Medulla oblongata (tissue), 1 donor: ENCODE results near the gene S100A4.
"Not testable (repeated sequence)": the region's sequence is repeated elsewhere in the genome, so short reads cannot be mapped to it uniquely, and the experiment has no call there.

Experiments used
- DNase-seq: peaks from one replicate; pipeline ENCODE4 v3.0.0-alpha.2; 2015; ENCODE audit errors: extremely low spot score

Gene S100A4

DNA sequence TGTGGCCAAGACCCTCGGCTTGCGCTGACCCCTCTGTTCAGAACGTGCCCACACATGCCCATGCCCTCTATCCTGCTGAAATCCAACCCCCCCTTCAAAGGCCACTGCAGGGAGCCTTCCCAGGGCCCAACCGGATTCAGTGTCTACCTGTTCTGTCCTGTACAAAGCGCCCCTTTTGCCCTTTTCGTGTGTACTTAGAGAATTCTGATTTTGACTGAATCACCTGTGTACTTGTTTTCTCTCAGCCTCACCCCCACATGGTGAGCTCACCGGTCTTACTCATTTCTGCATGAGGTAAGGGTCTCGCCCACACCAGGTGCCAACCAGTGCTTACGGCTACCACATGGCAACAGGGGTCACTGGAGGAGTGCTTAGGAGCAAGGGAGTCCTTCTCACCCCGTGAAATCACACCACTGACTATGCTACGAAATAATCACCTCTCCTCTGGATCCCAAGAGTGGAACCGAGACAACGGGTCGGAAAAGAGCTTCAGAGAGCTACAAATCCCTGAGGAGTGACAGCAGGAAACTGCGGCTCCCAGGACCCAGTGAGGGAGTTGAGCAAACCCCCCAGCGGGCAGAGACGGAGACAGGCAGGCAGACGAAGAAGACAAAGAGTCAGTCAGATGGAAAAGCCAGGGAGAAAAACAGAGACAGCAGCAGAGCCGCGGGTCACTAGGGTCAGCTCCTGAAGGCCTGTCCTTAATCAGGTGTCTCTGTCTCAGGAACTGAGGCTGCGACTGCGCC lies 22.2 kb upstream of the S100A4 start:
- no peak for DNase-seq

DNA sequence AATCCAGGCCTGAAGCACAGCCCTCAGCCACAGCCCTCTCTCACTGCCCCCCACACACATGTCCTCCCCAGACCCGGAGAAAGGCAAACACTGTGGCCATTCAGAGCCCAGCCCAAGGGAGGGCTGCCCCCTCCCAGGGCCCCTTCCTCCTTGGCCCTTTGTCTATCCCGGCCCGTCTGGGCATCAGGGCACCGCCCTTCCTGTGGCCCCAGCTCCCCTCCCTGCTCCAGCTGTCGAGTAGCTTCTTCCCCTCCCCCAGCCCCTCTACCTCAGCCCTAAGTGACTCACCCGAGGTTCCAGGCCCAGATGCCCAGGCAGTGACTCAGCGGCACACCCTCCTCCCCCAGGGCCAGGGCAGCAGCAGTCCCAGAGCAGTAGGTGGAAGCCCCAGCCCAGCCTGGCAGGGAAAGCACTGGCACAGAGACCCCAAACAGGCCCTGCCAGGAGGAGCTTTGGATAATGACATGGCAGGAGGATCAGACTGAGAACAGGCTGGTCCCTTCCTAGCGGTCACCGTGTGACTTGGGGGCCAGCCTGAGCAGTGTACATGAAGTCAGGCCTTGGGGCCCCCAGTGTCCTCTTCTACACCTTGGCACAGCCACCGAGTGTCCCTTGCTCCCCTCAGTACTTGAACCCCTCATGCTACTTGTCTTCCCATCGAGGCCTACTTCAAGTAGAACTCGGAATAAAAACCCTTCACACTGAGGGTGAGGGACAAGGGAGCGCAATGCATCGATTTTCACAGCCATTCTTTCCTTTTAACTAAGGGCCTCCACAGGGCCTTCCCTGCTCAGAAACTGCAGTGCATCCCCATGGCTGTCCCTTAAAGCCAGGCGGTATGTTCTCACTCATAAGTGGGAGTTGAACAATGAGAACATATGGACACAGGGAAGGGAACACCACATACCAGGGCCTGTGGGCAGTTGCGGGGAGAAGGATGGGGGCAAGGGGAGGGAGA lies 21.1 kb upstream of the S100A4 start:
- DNase-seq, result peak; percentile 76

DNA sequence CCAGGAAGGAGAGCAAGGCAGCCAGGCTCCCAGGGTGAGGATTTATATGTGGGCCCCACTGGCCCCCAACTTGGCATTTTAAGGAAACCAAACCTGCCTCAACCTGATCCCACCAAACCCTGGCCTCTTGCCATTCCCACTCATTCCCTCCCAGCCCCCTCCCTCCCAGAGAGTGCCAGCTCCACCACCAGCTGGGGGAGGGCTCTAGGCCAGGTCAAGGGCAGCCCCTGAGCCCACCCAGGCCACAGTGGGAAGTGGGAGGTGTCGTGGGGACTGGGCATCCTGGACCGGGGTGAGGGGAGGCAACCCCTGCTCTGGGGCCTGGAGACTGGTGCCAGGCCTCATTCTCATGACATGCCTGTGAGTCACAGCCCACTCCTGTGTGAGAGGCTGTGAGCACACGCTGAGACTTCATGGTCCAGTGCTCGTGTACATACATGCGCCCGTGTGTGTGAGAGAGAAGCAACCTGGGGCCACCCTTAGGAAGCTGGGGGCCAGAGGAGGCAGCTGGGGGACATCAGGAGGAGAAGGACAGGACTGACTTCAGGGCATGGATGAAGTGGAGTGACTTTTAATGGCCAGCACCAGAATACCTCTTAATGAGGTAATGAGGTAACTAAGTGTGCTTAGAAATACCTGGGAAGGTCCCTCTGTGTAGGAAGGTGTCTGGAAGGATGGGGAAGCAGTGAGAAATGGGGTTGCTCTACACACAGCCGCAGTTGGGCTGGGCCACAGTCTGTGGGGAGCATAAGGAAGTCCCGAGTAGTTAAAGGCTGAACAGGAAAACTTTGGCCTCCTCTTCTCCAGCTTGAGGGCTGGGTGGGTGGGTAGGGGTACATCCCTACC lies 20.1 kb upstream of the S100A4 start, which contains the start of gene S100A2:
S100A2 (minus strand) TSS at position 316 of the 846 bp plus-strand sequence. CDS start 1,967 bp downstream, outside the sequence.
- DNase-seq, result no peak

- no peak for DNase-seq
Measured at GRCh38 chr1:153563991-153564390, 18.4 kb upstream of the S100A4 start.

GRCh38 chr1:153563483-153563901 lies 17.9 kb upstream of the S100A4 start:
- DNase-seq, result no peak

GRCh38 chr1:153562021-153562420 lies 16.4 kb upstream of the S100A4 start:
- DNase-seq, result not testable (repeated sequence)

- no peak for DNase-seq
Measured at GRCh38 chr1:153561466-153561985, 15.9 kb upstream of the S100A4 start.

DNA sequence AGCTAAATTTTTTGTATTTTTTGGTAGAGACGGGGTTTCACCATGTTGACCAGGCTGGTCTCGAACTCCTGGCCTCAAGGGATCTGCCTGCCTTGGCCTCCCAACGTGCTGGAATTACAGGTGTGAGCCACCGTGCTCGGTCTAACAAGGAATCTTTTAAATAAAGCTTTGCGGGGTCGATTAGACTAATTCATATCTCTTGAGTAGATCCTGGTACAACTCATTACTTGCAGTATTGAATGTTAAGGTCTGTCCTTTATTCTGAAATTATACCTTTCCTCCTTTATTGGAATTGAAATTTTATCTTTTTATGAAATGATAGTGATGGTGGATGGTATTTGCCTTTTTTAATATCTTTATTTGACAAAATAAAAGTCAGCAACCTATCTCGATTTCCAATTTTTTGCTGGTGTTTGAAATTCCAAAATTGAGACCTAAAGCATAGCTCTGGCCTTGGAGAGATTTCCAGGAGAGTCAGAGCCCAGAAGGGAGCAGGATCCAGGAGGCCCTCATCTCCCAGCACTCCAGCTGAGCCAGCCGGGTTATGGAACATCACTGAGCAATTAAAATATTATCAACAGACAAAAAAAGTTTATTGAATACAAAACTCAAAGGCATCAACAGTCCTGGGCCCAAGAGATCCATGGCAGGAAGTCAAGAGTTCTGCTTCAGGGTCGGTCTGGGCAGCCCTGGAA lies 15.3 kb upstream of the S100A4 start:
- no peak for DNase-seq

GRCh38 chr1:153560241-153560640 lies 14.6 kb upstream of the S100A4 start:
- DNase-seq, result no peak

DNA sequence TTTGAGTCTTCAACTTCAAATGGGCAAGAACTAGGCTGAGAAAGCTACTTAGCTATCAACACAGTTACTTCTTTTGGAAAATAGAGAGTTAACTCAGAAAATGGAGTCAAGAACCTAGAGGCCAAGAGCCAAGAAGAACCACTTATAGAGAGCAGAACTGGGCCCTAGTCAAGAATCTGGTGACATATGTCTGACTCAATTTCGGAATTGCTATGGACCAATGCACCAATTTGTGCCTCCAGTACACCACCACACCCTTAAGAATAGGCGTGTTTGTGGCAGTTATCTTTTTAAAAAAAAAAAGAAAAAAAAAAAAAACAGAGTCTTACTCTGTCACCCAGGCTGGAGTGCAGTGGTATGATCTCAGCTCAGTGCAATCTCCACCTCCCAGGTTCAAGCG lies 12.3 kb upstream of the S100A4 start:
- no peak for DNase-seq

- no peak for DNase-seq
Measured at GRCh38 chr1:153556348-153556747, 10.7 kb upstream of the S100A4 start.

- peak; percentile 57 for DNase-seq
Measured at GRCh38 chr1:153553830-153554541, 8.4 kb upstream of the S100A4 start.

DNA sequence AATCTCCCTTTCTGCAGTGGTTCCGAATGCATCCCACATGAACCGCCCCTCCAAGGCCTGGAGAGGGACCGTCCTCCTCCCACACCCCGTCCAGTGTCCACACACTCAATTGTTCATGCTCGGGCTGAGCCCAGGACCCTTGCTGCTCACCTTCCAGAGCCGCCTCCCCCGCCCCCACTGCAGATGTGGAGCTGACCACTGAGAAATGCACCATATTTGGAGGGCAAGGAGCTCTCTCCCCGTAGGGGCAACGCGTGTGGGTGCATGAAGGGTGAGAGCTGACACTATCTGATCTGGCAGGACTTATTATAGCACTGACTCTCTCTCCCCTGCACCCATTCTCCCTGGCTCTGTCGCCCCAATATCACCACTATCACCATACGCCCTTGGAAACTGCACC lies 7.5 kb upstream of the S100A4 start:
- no peak for DNase-seq

GRCh38 chr1:153552335-153552734 lies 6.7 kb upstream of the S100A4 start:
- DNase-seq, result no peak

GRCh38 chr1:153550827-153551500 lies 5.4 kb upstream of the S100A4 start:
- DNase-seq, result peak; percentile 35

DNA sequence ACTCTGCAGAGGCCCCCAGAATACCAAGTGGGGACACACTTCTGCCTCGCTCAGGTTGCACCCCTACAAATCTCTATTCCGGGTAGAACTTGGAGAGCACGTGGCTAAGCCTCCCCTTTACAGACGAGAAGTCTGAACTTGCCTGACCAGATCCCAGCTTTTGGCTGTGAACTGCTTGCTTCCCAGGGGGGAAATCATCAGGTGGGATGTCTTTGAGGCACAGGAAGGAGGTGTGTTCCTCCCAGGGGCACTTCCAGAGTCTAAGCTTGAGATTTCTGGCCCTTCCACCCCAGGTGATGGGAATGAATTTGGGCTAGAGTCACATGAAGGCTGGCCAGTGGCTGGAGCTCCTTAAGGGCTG lies 4.8 kb upstream of the S100A4 start:
- DNase-seq, result no peak

DNA sequence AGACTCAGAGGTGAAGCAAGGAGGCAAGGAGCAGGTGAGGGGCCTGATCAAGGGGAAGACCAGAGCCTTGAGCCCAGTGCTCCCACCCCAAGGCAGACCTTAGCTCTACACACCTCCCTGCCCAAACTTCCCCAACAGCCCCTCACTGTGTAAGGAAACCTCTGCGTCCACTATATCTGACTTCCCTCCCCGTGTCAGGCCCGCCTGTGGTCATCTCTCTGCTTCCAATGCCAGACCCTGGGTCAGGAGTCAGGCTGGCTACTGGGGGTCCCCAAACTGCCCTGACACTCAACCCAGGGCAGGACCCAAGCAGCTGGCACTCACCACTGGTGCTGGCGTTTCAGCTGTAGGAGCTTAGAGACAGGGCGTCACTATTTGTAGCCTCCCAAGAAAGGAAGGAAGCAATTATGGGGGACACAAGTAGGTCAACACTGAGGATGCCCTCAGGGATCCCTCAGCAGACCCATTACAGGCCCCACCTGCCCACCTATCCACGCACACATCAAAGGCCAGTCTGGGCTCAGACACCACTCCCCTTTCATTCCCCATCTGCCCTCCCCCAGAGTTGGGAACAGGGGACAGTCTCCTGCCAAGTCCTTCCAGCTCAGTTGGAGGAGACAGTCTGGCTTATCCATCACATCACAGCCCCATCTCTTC lies 4.3 kb upstream of the S100A4 start:
- no peak for DNase-seq

DNA sequence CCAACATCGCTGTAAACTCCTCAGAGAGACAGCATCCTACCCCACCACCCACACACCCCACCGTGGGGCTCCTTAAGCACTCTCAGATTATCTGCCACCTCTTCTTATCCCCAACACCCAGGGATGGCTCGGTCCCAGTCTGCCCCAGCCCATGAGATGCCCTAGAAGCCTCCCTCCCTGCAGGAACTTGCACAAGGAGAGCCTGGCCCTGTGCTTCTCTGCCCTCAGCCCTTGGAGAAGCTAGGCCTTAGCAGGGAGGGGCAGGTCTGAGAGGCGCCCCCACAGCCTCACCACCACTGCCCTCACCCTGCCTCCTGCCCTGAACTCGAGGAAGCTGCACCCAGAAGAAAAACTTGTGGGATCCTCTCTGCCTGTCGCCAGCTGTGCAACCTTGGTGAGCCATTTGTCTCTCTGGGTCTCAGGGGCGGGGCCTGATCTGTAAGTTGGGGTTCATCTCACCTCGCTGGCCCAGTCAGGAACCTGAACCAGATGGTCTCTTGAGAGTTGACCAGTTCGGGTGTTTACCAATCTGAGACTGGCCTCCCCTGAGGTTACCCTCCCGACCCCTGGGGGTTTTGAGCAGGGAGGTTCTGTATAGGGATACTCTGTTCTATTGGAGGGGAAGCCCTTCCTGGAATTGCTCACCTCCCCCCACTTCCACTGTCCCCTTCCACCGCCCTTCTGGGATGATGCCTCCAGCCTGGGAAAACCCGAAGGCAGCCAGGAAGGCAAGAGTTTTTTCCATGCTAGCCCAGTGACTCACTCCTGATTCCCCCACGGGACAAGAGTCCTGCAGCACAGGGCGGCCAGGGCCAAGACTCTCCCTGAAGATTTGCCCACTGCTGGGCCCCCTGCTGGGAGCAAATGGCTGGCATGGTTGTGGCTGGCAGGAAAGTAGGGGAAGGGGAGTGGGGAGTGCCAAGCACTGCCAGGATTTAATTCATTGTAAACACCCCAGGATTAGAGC lies 3.4 kb upstream of the S100A4 start, which contains the start of gene S100A3:
S100A3 (minus strand) TSS at position 537 of the 967 bp plus-strand sequence. CDS start 773 bp downstream, outside the sequence.
- peak; percentile 52 for DNase-seq
